ENCODE data around the gene DNM3. TPM values are rescaled to one million over a fixed set of nuclear protein-coding genes. Genes with fewer than 3 reads are reported as not detected.

The DNM3 gene
- total and polyA plus RNA-seq, 2 experiments from 2014 or later, result 0.11 to 1.4 TPM

GRCh38 chr1:171800342-171800741 is 41.0 kb upstream of the DNM3 start:
- TF ChIP-seq EZH2phosphoT487 (IDR thresholded peaks at IDR 0.05; ENCODE audit: insufficient read depth, low read depth), result no peak
- no peak for TF ChIP-seq EZH2 (IDR thresholded peaks at IDR 0.05; ENCODE audit: insufficient read depth, poor library complexity, severe bottlenecking)
- no peak overlapping the region for H3K9ac ChIP-seq
- 0 out of 2 replicates have a peak, but pooled peaks cover 12% of the 10 kb centered on the region for H3K79me2 ChIP-seq (ENCODE audit: insufficient read depth)
- no peak overlapping the region for H3K4me3 ChIP-seq
- no peaks in the 10 kb centered on the region for H3K27me3 ChIP-seq (replicated peaks; ENCODE audit: insufficient read depth)
- in situ Hi-C loops (cut with MboI), result loop anchor here (25.0 kb wide), 1 partner anchor 612 kb away; the partner anchor contains the start of gene C1orf105
- no peak overlapping the region for H3K27ac ChIP-seq
- 89 to 93% methylated on average over 3 of the region's 3 CpGs for WGBS, 2 experiments (ENCODE audit: low coverage in 1 of 2, low lambda C conversion rate in 2 of 2, missing lambda C conversion rate in 2 of 2)
- no peaks in the 10 kb centered on the region for H3K9me2 ChIP-seq (ENCODE audit: insufficient read depth)
- H3K4me1 ChIP-seq (ENCODE audit: insufficient read depth), result peaks cover 15% of the 10 kb centered on the region
- H3K36me3 ChIP-seq (ENCODE audit: low read depth), result peaks cover 7% of the 10 kb centered on the region; the same call in 1 of the 2 replicates
- no peak overlapping the region for H2AFZ ChIP-seq
- no peaks in the 10 kb centered on the region for H4K20me1 ChIP-seq (ENCODE audit: insufficient read depth)
- no peaks in the 10 kb centered on the region for H3K9me3 ChIP-seq (ENCODE audit: low read depth)
- H3K4me2 ChIP-seq (ENCODE audit: unreplicated experiment), result no peak overlapping the region
- peaks cover 17% of the 10 kb centered on the region; the same call in 1 of the 2 replicates for H3F3A ChIP-seq (ENCODE audit: insufficient read depth)
- DNase-seq, result peak; percentile 11

GRCh38 chr1:171800851-171801250 is 40.4 kb upstream of the DNM3 start:
- Histone ChIP-seq H3K79me2 (ENCODE audit: insufficient read depth) (0 out of 2 replicates have a peak, but pooled peaks cover 7% of the 10 kb centered on the region), H3K9ac (no peak overlapping the region), H3K4me3 (no peak overlapping the region), H3K27ac (no peak overlapping the region), H4K20me1 (ENCODE audit: insufficient read depth) (no peaks in the 10 kb centered on the region), H2AFZ (no peak overlapping the region), H3K27me3 (replicated peaks; ENCODE audit: insufficient read depth) (no peaks in the 10 kb centered on the region), H3K9me3 (ENCODE audit: low read depth) (no peaks in the 10 kb centered on the region), H3K36me3 (ENCODE audit: low read depth) (peaks cover 2% of the 10 kb centered on the region; the same call in 1 of the 2 replicates), H3K4me1 (ENCODE audit: insufficient read depth) (peaks cover 15% of the 10 kb centered on the region), H3F3A (ENCODE audit: insufficient read depth) (peaks cover 16% of the 10 kb centered on the region; the same call in 1 of the 2 replicates), H3K4me2 (ENCODE audit: unreplicated experiment) (no peak overlapping the region), H3K9me2 (ENCODE audit: insufficient read depth) (no peaks in the 10 kb centered on the region)
- TF ChIP-seq EZH2 (IDR thresholded peaks at IDR 0.05; ENCODE audit: insufficient read depth, poor library complexity, severe bottlenecking) (no peak), EZH2phosphoT487 (IDR thresholded peaks at IDR 0.05; ENCODE audit: insufficient read depth, low read depth) (no peak)
- no peak for DNase-seq
- in situ Hi-C loops (cut with MboI), result loop anchor here (25.0 kb wide), 1 partner anchor 611 kb away; the partner anchor contains the start of gene C1orf105
- WGBS, 2 experiments (ENCODE audit: low coverage in 1 of 2, low lambda C conversion rate in 2 of 2, missing lambda C conversion rate in 2 of 2), result 61 to 77% methylated on average over 3 of the region's 3 CpGs

- Histone ChIP-seq H3K79me2 (ENCODE audit: insufficient read depth) (0 out of 2 replicates have a peak, but pooled peaks cover under 1% of the 10 kb centered on the region), H3K9ac (no peak overlapping the region), H2AFZ (no peak overlapping the region), H3K9me2 (ENCODE audit: insufficient read depth) (no peaks in the 10 kb centered on the region), H3K4me1 (ENCODE audit: insufficient read depth) (peaks cover 15% of the 10 kb centered on the region), H3K9me3 (ENCODE audit: low read depth) (no peaks in the 10 kb centered on the region), H3K4me2 (ENCODE audit: unreplicated experiment) (no peak overlapping the region), H3K4me3 (no peak overlapping the region), H3K36me3 (ENCODE audit: low read depth) (no peaks in the 10 kb centered on the region; the same call in 1 of the 2 replicates), H4K20me1 (ENCODE audit: insufficient read depth) (no peaks in the 10 kb centered on the region), H3K27ac (no peak overlapping the region), H3F3A (ENCODE audit: insufficient read depth) (peaks cover 16% of the 10 kb centered on the region; the same call in 1 of the 2 replicates), H3K27me3 (replicated peaks; ENCODE audit: insufficient read depth) (no peaks in the 10 kb centered on the region)
- TF ChIP-seq EZH2 (IDR thresholded peaks at IDR 0.05; ENCODE audit: insufficient read depth, poor library complexity, severe bottlenecking), result no peak
- no peak for TF ChIP-seq EZH2phosphoT487 (IDR thresholded peaks at IDR 0.05; ENCODE audit: insufficient read depth, low read depth)
- peak; percentile 67 for DNase-seq
- 0 to 4% methylated on average over 2 of the region's 2 CpGs for WGBS, 2 experiments (ENCODE audit: low coverage in 1 of 2, low lambda C conversion rate in 2 of 2, missing lambda C conversion rate in 2 of 2)
- in situ Hi-C loops (cut with MboI), result loop anchor here (25.0 kb wide), 1 partner anchor 611 kb away; the partner anchor contains the start of gene C1orf105
Measured at GRCh38 chr1:171801487-171801891, 39.8 kb upstream of the DNM3 start.

GRCh38 chr1:171802207-171802606 is 39.1 kb upstream of the DNM3 start:
- no peak overlapping the region for H3K4me3 ChIP-seq
- no peaks in the 10 kb centered on the region for H3K79me2 ChIP-seq (ENCODE audit: insufficient read depth)
- no peak overlapping the region for H3K9ac ChIP-seq
- no peak overlapping the region for H3K4me2 ChIP-seq (ENCODE audit: unreplicated experiment)
- no peaks in the 10 kb centered on the region for H3K27me3 ChIP-seq (replicated peaks; ENCODE audit: insufficient read depth)
- peaks cover 16% of the 10 kb centered on the region; the same call in 1 of the 2 replicates for H3F3A ChIP-seq (ENCODE audit: insufficient read depth)
- 92 to 99% methylated on average over 3 of the region's 3 CpGs for WGBS, 2 experiments (ENCODE audit: low coverage in 1 of 2, low lambda C conversion rate in 2 of 2, missing lambda C conversion rate in 2 of 2)
- no peaks in the 10 kb centered on the region for H4K20me1 ChIP-seq (ENCODE audit: insufficient read depth)
- H3K9me2 ChIP-seq (ENCODE audit: insufficient read depth), result no peaks in the 10 kb centered on the region
- H2AFZ ChIP-seq, result no peak overlapping the region
- H3K27ac ChIP-seq, result no peak overlapping the region
- in situ Hi-C loops (cut with MboI), result loop anchor here (25.0 kb wide), 1 partner anchor 610 kb away; the partner anchor contains the start of gene C1orf105
- H3K36me3 ChIP-seq (ENCODE audit: low read depth), result no peaks in the 10 kb centered on the region; the same call in 1 of the 2 replicates
- no peaks in the 10 kb centered on the region for H3K9me3 ChIP-seq (ENCODE audit: low read depth)
- peaks cover 15% of the 10 kb centered on the region for H3K4me1 ChIP-seq (ENCODE audit: insufficient read depth)
- DNase-seq, result no peak
- no peak for TF ChIP-seq EZH2phosphoT487 (IDR thresholded peaks at IDR 0.05; ENCODE audit: insufficient read depth, low read depth)

Measured in GM23248 (cell line).